Fibroblast of villous mesenchyme (primary cell): Measurements from ENCODE around the gene ZER1. TPM values are rescaled to one million over a fixed set of nuclear protein-coding genes. Genes with fewer than 3 reads are reported as not detected.
A peak's percentile ranks its signal among the peaks of the same experiment; 100 is the strongest.

Experiments
- DNase-seq: peaks from one replicate; pipeline ENCODE4 v3.0.0-alpha.2; 2010; ENCODE audit warnings: low read depth
- H3K4me3 ChIP-seq: 2 replicates; pipeline ENCODE4 v1.5.1; 2011; ENCODE audit warnings: low read depth, mild to moderate bottlenecking, low read length
- total RNA-seq: library from RNA; depleted of rRNA; stranded (reverse); fragments of >200 nt; gene quantifications from 2 replicates; pipeline ENCODE4 v1.2.3, GENCODE V29; 2012
- TF ChIP-seq, protein P1 (sequence below): IDR thresholded peaks from 2 replicates; pipeline ENCODE4 v1.5.1; 2012; ENCODE audit warnings: low read depth, mild to moderate bottlenecking, low read length; ENCODE audit not compliant: insufficient read depth

ZER1 gene
- total RNA-seq, 1 donor, result 17.3 TPM

DNA sequence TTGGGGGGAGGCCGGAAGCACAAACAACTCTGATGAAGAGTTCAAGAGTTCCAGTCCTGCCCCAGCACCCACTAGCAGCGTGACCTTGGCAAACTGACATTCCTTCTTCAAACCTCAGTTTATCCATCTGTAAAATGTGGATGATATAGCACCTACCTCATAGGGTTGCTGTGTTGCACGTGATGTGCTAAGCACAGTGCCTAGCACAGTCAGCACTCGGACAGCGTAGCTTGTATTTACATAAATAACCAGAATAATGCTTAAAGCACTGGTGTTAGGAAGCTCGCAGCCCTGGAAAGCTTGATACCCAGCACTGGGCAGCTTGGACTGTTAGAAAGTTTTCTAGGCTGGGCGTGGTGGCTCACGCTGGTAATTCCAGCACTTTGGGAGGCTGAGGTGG lies 64.3 kb downstream of the ZER1 start:
- DNase-seq, result no peak
- no peak overlapping the region for H3K4me3 ChIP-seq
- TF ChIP-seq, protein P1, sequence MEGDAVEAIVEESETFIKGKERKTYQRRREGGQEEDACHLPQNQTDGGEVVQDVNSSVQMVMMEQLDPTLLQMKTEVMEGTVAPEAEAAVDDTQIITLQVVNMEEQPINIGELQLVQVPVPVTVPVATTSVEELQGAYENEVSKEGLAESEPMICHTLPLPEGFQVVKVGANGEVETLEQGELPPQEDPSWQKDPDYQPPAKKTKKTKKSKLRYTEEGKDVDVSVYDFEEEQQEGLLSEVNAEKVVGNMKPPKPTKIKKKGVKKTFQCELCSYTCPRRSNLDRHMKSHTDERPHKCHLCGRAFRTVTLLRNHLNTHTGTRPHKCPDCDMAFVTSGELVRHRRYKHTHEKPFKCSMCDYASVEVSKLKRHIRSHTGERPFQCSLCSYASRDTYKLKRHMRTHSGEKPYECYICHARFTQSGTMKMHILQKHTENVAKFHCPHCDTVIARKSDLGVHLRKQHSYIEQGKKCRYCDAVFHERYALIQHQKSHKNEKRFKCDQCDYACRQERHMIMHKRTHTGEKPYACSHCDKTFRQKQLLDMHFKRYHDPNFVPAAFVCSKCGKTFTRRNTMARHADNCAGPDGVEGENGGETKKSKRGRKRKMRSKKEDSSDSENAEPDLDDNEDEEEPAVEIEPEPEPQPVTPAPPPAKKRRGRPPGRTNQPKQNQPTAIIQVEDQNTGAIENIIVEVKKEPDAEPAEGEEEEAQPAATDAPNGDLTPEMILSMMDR, result no peak

DNA sequence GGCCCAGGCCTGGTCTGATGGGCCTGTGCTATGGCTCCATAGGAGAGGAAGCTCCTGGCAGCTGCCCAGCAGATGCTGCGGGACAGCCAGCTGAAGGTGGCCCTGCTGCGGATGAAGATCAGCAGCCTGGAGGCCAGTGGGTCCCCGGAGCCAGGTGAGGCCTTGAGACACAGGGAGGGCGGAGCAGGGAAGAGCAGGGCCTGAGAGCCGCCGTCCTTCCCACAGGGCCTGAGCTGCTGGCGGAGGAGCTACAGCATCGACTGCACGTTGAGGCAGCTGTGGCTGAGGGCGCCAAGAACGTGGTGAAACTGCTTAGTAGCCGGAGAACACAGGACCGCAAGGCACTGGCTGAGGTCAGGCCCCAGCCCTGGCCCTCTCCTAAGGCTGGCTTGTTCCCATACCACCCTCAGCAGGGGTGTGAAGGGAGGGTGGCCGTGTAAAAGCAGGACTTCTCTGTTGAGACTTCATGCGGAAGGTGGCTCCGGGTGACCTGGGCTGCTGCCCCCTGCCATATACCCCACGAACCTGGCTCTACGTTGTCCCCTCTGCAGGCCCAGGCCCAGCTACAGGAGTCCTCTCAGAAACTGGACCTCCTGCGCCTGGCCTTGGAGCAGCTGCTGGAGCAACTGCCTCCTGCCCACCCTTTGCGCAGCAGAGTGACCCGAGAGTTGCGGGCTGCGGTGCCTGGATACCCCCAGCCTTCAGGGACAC lies 64.9 kb downstream of the ZER1 start:
- no peak for DNase-seq
- no peak overlapping the region for H3K4me3 ChIP-seq
- TF ChIP-seq, protein P1, result no peak

DNA sequence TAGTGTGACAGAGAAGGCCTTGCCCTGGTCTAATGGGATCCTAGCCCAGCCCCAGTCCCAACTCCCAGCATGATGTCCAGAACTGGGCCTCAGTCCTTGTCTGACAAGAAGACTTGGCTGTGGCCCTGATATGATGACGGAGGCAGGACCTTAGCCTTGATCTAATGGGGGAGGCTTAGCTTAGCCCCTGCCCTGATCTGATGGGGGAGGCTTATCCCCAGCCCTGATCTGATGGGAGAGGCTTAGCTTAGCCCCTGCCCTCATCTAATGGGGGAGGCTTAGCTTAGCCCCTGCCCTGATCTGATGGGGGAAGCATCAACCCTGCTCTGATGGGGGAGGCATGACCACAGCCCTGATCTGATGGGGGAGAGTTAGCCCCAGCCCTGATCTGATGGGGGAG lies 65.7 kb downstream of the ZER1 start:
- H3K4me3 ChIP-seq, result no peak overlapping the region

DNA sequence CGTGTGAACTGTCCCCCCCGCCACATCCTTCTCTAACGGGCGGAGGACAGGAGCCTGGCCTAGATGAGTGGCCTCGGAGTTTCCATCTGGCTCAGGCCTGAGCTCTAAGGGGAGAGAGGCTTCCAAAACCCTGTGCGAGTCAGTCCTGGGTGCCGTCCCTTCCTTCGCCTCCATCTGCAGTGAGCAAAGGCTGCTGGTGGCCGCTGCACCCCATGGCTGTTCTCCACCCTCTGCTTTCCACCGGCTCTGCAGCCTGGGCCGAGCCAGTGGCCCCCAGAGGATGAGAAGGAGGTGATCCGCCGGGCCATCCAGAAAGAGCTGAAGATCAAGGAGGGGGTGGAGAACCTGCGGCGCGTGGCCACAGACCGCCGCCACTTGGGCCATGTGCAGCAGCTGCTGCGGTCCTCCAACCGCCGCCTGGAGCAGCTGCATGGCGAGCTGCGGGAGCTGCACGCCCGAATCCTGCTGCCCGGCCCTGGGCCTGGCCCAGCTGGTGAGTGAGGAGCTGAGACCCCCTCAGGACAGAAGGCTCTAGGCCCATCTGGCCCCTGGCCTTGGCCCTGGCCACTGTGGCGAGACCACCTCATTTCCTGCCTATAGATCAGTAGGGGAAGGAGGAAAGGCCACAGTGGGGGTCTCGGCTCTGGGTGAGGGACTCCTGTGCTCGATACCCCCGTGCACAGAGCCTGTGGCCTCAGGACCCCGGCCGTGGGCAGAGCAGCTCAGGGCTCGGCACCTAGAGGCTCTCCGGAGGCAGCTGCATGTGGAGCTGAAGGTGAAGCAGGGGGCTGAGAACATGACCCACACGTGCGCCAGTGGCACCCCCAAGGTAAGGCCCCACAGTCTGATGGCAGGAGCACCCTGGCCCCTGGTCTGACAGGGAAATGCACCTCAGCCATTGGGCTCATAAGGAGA lies 66.4 kb downstream of the ZER1 start:
- TF ChIP-seq, protein P1, result no peak
- H3K4me3 ChIP-seq, result no peak overlapping the region
- no peak for DNase-seq

More for the DNA sequence above, 65.7 kb downstream of the ZER1 start:
- TF ChIP-seq, protein P1, result no peak
- no peak for DNase-seq

DNA sequence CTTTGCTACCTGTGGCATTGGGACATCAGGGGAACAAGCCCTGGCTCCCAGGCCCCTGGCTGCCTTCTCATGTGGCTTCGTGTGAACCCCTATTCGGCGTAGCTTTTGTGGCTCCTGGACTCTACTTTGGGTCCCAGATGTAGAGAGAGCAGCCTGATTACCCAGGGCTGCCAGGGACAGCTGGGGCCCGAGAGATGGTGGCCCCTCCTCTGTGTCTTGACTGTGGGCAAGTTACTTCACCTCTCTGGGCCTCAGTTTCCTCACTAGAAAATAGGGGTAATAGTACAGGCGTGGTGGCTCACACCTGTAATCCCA lies 67.4 kb downstream of the ZER1 start:
- no peak overlapping the region for H3K4me3 ChIP-seq
- no peak for DNase-seq
- TF ChIP-seq, protein P1, result no peak

DNA sequence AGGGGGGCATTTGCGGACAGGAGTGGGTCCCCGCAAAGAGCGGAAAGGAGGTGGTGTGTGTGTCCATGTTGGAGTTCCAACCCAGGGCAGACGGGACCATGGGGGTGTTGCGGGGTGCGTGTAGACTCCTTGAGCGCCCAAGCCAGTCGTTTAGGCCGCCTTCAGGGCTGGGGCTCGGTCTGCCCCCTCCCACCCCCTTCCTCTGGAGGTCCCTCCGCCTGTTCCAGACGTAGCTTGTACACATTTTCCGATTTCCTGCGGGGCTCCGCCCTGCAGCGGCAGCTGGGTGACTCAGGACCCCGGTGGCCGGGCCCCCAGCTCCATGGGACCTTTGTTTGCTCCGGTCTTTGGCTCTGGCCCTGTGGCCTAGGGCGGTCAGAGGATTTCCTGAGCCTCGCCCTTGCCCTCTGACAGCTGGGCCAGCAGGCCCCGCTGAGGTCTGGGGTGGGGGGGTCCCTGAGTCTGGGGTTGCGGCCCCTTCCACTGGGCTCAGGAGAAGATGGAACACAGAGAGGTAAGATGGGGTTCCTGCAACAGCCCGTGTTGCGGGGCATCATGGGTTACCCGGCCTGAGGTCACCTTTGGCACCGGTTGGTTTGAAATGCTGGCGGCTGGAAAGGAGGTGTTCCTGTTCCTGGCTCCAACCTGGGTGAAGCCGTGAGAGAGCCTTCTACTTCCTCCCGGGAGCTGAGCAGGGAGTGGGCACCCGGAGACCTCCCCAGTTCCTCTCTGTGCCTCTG lies 67.9 kb downstream of the ZER1 start:
- peak overlapping the region; percentile 79 for H3K4me3 ChIP-seq
- TF ChIP-seq, protein P1, result no peak
- DNase-seq, result no peak
